Measurements from ENCODE around the gene RIPOR3. TPM values are rescaled to one million over a fixed set of nuclear protein-coding genes. Genes with fewer than 3 reads are reported as not detected.

RIPOR3 gene
- total RNA-seq, 1 experiment from 2014 or later: 0.46 TPM

GRCh38 chr20:50555662-50556061, 135.7 kb downstream of the RIPOR3 start:
- no peak overlapping the region for H4K5ac ChIP-seq (ENCODE audit: insufficient read length, low read depth, low read length)
- H3K4me1 ChIP-seq (ENCODE audit: insufficient read depth, low read length): no peaks in the 10 kb centered on the region
- H3K9ac ChIP-seq (ENCODE audit: extremely low read depth, insufficient read length, low read length): no peak overlapping the region
- no peaks in the 10 kb centered on the region for H4K20me1 ChIP-seq (ENCODE audit: control insufficient read depth, insufficient read depth, insufficient read length)
- no peak overlapping the region for H2AFZ ChIP-seq (ENCODE audit: low read length)
- H3K14ac ChIP-seq (ENCODE audit: insufficient read depth, low read length): no peak overlapping the region
- no peak overlapping the region for H3K4me2 ChIP-seq (ENCODE audit: insufficient read depth, insufficient read length, low read length)
- no peak overlapping the region for H2BK120ac ChIP-seq (ENCODE audit: low read depth, low read length, poor library complexity, severe bottlenecking)
- H3K9me3 ChIP-seq (ENCODE audit: control insufficient read depth, low read depth, low read length): no peaks in the 10 kb centered on the region
- no peak overlapping the region for H3K27ac Mint-ChIP-seq
- no peak overlapping the region for H2BK20ac ChIP-seq (ENCODE audit: low read depth, low read length, poor library complexity, severe bottlenecking)
- H3K27ac ChIP-seq (ENCODE audit: insufficient read length, low read depth, low read length): no peak overlapping the region
- H3T11ph ChIP-seq (ENCODE audit: low read length): no peak overlapping the region
- TF ChIP-seq CTCF (conservative IDR thresholded peaks at IDR 0.05): no peak
- WGBS (ENCODE audit: extremely low coverage, insufficient read length, low lambda C conversion rate): no CpG with 5 or more reads among the region's 5 CpGs
- no peak overlapping the region for H3K4me3 Mint-ChIP-seq
- H3K79me1 ChIP-seq (ENCODE audit: insufficient read depth, low read depth, low read length, poor library complexity, severe bottlenecking): no peaks in the 10 kb centered on the region
- H2BK15ac ChIP-seq (ENCODE audit: low read depth, low read length): no peak overlapping the region
- no peaks in the 10 kb centered on the region for H3K27me3 ChIP-seq (ENCODE audit: insufficient read depth, low read length)
- no peak overlapping the region for H2AK5ac ChIP-seq (ENCODE audit: insufficient read length, low read length)
- H3K9me3 Mint-ChIP-seq: no peaks in the 10 kb centered on the region
- H3K23ac ChIP-seq (ENCODE audit: insufficient read length, low read depth, low read length): no peak overlapping the region
- no peak for DNase-seq
- no peak overlapping the region for H3K56ac ChIP-seq (ENCODE audit: insufficient read length, low read depth, low read length)
- no peak overlapping the region for H4K8ac ChIP-seq (replicated peaks; ENCODE audit: insufficient read length, low read depth, low read length)
- no peak overlapping the region for H3K18ac ChIP-seq (ENCODE audit: insufficient read length, low read depth, low read length)
- H3K23me2 ChIP-seq (ENCODE audit: insufficient read length, low read depth, low read length, poor library complexity, severe bottlenecking): no peaks in the 10 kb centered on the region
- no peak overlapping the region for H2BK12ac ChIP-seq (ENCODE audit: insufficient read length, low read depth, low read length)
- H3K4ac ChIP-seq (ENCODE audit: low read depth, low read length): no peak overlapping the region
- no peak overlapping the region for H4K91ac ChIP-seq (ENCODE audit: insufficient read length, low read depth, low read length)
- H3K79me2 ChIP-seq (ENCODE audit: insufficient read depth, low read length): no peaks in the 10 kb centered on the region
- no peak overlapping the region for H2BK5ac ChIP-seq (ENCODE audit: insufficient read length, low read length)
- no peaks in the 10 kb centered on the region for H3K27me3 Mint-ChIP-seq (ENCODE audit: low read depth)
- 0 out of 4 replicates have a peak, but pooled peaks cover 0 to 4% of the 10 kb centered on the region in 2 experiments for H3K4me1 Mint-ChIP-seq
- peaks cover 0 to 2% (median 0%) of the 10 kb centered on the region in 3 experiments; a peak in 1 of 7 replicates for H3K36me3 Mint-ChIP-seq (ENCODE audit: insufficient read depth in 1 of 3, low read depth in 3 of 3)
